Smooth muscle cell (in vitro differentiated cells): ENCODE results near the gene TMEM72. TPM values are rescaled to one million over a fixed set of nuclear protein-coding genes. Genes with fewer than 3 reads are reported as not detected.

Source experiments
- DNase-seq: peaks from one replicate; lab custom pipeline; 2025; ENCODE audit not compliant: unreplicated experiment; lab: John Stamatoyannopoulos, UW
- H2AFZ ChIP-seq: fragments of 200-600 bp; sonication (generic); 2 replicates; pipeline ENCODE4 v1.6.0; 2016; ENCODE audit warnings: antibody characterized with exemption, low read depth, mild to moderate bottlenecking
- H3F3A ChIP-seq: fragments of 200-600 bp; sonication (generic); 2 replicates; pipeline ENCODE4 v1.6.0; 2017; ENCODE audit warnings: antibody characterized with exemption, low read depth
- H3K27ac ChIP-seq: fragments of 200-600 bp; sonication (generic); 2 replicates; pipeline ENCODE4 v1.5.1; 2016; ENCODE audit warnings: low read depth, mild to moderate bottlenecking
- H3K27me3 ChIP-seq: fragments of 200-600 bp; sonication (generic); 2 replicates; pipeline ENCODE4 v1.6.1; 2016; ENCODE audit warnings: low read depth, mild to moderate bottlenecking
- H3K36me3 ChIP-seq: fragments of 200-600 bp; sonication (generic); 2 replicates; pipeline ENCODE4 v1.5.1; 2016; ENCODE audit warnings: low read depth
- H3K4me1 ChIP-seq: fragments of 200-600 bp; sonication (generic); 2 replicates; pipeline ENCODE4 v1.5.1; 2016; ENCODE audit warnings: low read depth
- H3K4me2 ChIP-seq: fragments of 200-600 bp; sonication (generic); 2 replicates; pipeline ENCODE4 v1.6.0; 2016; ENCODE audit warnings: mild to moderate bottlenecking
- H3K4me3 ChIP-seq: fragments of 200-600 bp; sonication (generic); 2 replicates; pipeline ENCODE4 v1.5.1; 2016; ENCODE audit warnings: mild to moderate bottlenecking
- H3K79me2 ChIP-seq: fragments of 200-600 bp; sonication (generic); 2 replicates; pipeline ENCODE4 v1.6.0; 2016; ENCODE audit warnings: low read depth, mild to moderate bottlenecking
- H3K9ac ChIP-seq: fragments of 200-600 bp; sonication (generic); 2 replicates; pipeline ENCODE4 v1.6.0; 2016; ENCODE audit warnings: low read depth
- H3K9me3 ChIP-seq: fragments of 200-600 bp; sonication (generic); replicated peaks from 2 replicates; pipeline ENCODE4 v1.5.1; 2016; ENCODE audit warnings: low read depth
- H4K20me1 ChIP-seq: fragments of 200-600 bp; sonication (generic); 2 replicates; pipeline ENCODE4 v1.6.0; 2016; ENCODE audit warnings: low read depth
- WGBS: methylation state at CpG from one replicate; pipeline ENCODE4 v1.1.7; 2016; ENCODE audit warnings: low lambda C conversion rate; 5-methylcytosine and 5-hydroxymethylcytosine counted together
- polyA plus RNA-seq: library from polyadenylated mRNA; unstranded; fragments of >200 nt; fragmentation: Nextera tagmentation; extraction: Ambion mirVana; gene quantifications from 2 replicates; pipeline ENCODE4 v1.2.1, GENCODE V29; 2016
- total RNA-seq: library from RNA; depleted of rRNA; stranded (reverse); fragments of >200 nt; gene quantifications from 2 replicates; pipeline ENCODE4 v1.2.3, GENCODE V29; 2014
- TF ChIP-seq, protein P1 (sequence below): fragments of 200-600 bp; sonication (generic); IDR thresholded peaks from 2 replicates; pipeline ENCODE4 v1.5.1; 2017; ENCODE audit warnings: borderline replicate concordance, mild to moderate bottlenecking, antibody characterized with exemption; ENCODE audit not compliant: insufficient read depth, poor library complexity, severe bottlenecking

The TMEM72 gene
- total and polyA plus RNA-seq, 2 experiments from 2014 or later, result not detected

DNA sequence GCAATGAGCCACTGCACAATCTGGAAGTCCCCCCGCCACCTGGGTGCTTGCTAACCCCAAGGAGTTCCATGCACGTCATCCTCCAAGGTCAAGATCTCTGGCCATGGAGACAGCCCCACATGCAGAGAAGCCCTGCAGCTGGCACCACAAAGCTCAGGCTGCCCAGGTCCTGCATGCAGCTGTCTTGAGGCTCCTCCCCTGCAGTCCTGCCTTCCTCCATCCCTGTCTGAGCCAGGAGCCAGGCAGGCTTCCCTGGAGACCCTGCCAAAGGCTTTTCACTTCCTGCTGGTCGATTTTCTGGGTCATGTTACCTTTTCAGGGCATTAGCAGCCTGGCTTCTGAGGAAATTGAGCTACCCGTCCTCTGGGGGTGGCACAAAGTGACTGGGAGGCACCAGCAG lies 12.5 kb upstream of the TMEM72 start:
- Histone ChIP-seq H3K9me3 (no peaks in the 10 kb centered on the region), H3K27ac (no peak overlapping the region), H3K4me2 (no peak overlapping the region), H3K27me3 (no peaks in the 10 kb centered on the region), H3F3A (no peaks in the 10 kb centered on the region), H2AFZ (no peak overlapping the region), H3K4me1 (peaks cover 12% of the 10 kb centered on the region), H3K79me2 (no peaks in the 10 kb centered on the region), H3K36me3 (no peaks in the 10 kb centered on the region), H3K4me3 (no peak overlapping the region), H3K9ac (no peak overlapping the region), H4K20me1 (no peaks in the 10 kb centered on the region)
- 90% methylated on average over 4 of the region's 4 CpGs for WGBS
- TF ChIP-seq, protein P1, sequence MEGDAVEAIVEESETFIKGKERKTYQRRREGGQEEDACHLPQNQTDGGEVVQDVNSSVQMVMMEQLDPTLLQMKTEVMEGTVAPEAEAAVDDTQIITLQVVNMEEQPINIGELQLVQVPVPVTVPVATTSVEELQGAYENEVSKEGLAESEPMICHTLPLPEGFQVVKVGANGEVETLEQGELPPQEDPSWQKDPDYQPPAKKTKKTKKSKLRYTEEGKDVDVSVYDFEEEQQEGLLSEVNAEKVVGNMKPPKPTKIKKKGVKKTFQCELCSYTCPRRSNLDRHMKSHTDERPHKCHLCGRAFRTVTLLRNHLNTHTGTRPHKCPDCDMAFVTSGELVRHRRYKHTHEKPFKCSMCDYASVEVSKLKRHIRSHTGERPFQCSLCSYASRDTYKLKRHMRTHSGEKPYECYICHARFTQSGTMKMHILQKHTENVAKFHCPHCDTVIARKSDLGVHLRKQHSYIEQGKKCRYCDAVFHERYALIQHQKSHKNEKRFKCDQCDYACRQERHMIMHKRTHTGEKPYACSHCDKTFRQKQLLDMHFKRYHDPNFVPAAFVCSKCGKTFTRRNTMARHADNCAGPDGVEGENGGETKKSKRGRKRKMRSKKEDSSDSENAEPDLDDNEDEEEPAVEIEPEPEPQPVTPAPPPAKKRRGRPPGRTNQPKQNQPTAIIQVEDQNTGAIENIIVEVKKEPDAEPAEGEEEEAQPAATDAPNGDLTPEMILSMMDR, result no peak
- no peak for DNase-seq

DNA sequence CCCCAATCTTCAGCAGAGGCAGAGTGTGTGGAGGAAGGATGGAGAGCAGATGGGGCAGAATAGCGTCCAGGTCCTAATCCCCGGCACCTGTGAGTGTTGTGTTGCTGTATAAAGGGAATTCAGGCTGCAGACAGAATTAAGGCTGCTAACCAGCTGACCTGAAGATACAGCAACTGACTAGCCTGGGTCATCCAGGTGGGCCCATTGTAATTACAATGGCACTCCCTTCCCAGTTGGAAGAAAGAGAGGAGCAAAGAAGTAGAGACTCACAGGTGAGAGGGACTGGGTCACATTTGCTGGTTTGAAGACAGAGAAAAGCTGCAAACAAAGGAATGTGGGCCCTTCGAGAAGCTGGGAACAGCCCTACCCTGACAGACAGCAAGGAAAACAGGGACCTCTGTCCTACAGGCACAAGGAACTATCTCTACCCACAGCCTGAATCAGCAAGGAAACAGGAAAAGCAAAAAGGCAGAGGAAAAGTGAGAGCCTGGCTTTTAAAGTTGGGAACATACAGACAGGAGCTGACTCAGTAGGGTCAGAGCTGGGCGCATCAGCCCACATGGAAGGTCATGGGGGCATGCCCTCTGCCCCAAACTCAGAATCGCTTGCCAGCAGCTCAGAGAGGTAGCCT lies 11.6 kb upstream of the TMEM72 start:
- H2AFZ ChIP-seq, result no peak overlapping the region
- peaks cover 12% of the 10 kb centered on the region for H3K4me1 ChIP-seq
- H3K79me2 ChIP-seq, result no peaks in the 10 kb centered on the region
- TF ChIP-seq, protein P1, result no peak
- H4K20me1 ChIP-seq, result no peaks in the 10 kb centered on the region
- H3F3A ChIP-seq, result no peaks in the 10 kb centered on the region
- H3K36me3 ChIP-seq, result no peaks in the 10 kb centered on the region
- H3K9ac ChIP-seq, result no peak overlapping the region
- whole genome bisulfite sequencing, result 84% methylated on average over 5 of the region's 5 CpGs
- H3K27me3 ChIP-seq, result no peaks in the 10 kb centered on the region
- H3K4me2 ChIP-seq, result no peak overlapping the region
- no peak for DNase-seq
- H3K9me3 ChIP-seq, result no peaks in the 10 kb centered on the region
- H3K27ac ChIP-seq, result no peak overlapping the region
- H3K4me3 ChIP-seq, result no peak overlapping the region

DNA sequence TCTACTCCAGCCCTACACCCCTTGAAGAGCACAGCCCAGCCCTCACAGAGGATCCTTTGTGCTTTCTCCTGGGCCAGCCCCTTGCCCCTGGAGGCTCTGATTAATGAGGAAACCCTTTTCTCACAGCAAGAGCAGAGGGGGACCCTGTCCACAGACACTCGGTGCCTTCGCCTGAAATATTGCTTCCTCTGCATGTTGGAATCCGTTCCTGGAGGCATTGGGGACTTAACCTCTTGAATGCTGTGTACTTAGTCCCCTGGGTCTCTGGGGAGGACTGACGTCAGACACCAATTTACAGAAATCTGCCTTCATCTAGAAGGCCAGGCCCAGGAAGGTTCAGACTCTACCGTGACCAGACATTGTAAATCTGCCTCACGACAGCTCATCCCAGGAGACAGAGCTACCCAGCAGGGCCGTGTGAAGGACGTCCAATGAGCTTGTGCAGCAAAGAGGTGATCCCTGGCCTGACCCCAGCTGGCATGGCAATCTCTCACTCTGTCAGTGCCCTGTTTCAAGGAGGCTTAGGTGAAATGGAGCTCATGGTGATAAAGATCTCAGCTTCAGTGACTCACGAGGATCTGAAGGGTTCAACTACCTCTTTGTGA lies 8.1 kb upstream of the TMEM72 start:
- Histone ChIP-seq H3K4me1 (peaks cover 15% of the 10 kb centered on the region), H3K4me3 (no peak overlapping the region), H3K27me3 (no peaks in the 10 kb centered on the region), H3K9ac (no peak overlapping the region), H3K4me2 (peak overlapping the region; percentile 26), H3K36me3 (no peaks in the 10 kb centered on the region), H3F3A (no peaks in the 10 kb centered on the region), H3K79me2 (no peaks in the 10 kb centered on the region), H4K20me1 (no peaks in the 10 kb centered on the region), H2AFZ (no peak overlapping the region), H3K9me3 (no peaks in the 10 kb centered on the region), H3K27ac (no peak overlapping the region)
- no peak for DNase-seq
- WGBS, result 24% methylated on average over 9 of the region's 9 CpGs
- TF ChIP-seq, protein P1, result no peak

DNA sequence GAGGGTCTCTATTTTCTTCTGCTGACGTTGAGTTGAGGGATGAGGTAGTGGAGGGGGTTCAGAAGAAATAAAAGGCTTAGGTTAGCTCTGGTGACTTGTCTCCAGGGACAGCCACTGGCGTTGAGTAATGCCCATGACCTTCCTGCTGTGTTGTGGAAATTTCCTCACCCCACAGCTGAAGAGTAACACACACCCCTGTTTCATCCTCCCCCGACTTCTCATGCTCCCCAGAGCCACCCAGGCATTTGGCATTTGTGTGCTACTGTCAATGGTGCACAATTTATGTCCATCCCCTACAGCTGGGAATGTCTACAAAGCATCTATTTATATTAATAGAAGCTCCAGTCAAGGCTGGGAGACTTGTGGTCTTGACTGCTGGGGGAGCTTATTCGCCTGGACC lies 4.7 kb upstream of the TMEM72 start:
- Histone ChIP-seq H3K79me2 (no peaks in the 10 kb centered on the region), H3K4me2 (no peak overlapping the region), H3K27me3 (no peaks in the 10 kb centered on the region), H4K20me1 (no peaks in the 10 kb centered on the region), H3K4me1 (peaks cover 18% of the 10 kb centered on the region), H3K9ac (no peak overlapping the region), H2AFZ (no peak overlapping the region), H3K4me3 (no peak overlapping the region), H3K36me3 (no peaks in the 10 kb centered on the region), H3F3A (no peaks in the 10 kb centered on the region), H3K27ac (no peak overlapping the region), H3K9me3 (no peaks in the 10 kb centered on the region)
- 85% methylated on average over 4 of the region's 4 CpGs for WGBS
- no peak for DNase-seq
- TF ChIP-seq, protein P1, result no peak
